ENCODE results near the gene TMEM163.
"Not testable (repeated sequence)": the region's sequence is repeated elsewhere in the genome, so short reads cannot be mapped to it uniquely, and the experiment has no call there.

The TMEM163 gene

DNA sequence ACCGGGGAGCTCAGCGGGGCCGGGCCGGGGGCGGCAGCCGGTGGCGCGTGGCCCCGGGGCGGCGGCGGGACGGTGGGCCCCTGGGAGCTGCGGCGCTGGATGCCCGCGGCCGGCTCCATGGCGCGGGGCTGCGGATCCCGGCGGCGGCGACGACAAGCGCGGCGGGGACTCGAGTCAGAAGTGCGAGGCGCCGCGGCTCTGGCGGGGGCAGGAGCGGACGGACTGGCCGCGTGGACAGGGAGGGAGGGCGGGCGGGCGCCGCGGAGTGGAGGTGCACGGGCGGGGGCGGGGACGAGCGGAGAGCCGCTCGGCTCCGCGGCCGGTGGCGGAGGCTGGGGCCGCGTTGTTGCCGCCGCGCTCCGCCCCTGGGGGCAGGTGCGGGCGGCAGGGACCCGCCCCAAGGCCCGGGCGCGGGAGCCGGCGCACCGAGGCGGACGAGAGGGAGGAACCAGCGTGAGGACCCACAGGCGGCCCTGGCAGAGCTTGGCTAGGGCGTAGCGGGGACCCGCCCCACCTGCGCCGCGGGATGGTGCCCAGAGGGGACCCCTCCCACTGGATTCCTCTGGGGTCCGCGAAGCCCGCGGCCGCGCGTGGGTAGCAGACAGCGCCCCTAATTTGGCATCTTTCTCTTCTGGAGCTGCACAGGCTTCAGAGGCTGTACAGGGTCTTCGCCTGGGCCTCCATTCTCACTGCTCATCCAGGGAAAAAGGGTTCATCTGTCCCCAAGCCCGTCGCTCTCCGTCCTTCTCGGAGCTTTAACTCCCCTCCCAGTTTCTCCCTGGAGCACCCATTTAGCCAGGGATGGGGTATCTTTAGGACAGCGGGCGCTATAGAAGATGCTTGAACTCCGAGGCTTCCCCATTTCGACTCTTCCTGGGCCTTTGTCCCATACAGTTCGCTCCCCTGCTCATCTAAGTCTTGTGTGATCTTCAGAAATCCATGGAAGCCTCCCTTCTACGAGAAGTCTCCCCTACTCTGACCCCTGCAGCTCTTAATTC, at the start of gene TMEM163:
Gene TMEM163, minus strand, starts transcription at position 184 of the 998 bp plus-strand sequence.
- peak in 1 of 3 experiments; percentile 8 for DNase-seq (ENCODE audit: low read depth in 3 of 3)

- DNase-seq (ENCODE audit: low read depth in 3 of 3) = no peak
Observed at GRCh38 chr2:134766583-134766982, 47.8 kb upstream of the TMEM163 start.

DNA sequence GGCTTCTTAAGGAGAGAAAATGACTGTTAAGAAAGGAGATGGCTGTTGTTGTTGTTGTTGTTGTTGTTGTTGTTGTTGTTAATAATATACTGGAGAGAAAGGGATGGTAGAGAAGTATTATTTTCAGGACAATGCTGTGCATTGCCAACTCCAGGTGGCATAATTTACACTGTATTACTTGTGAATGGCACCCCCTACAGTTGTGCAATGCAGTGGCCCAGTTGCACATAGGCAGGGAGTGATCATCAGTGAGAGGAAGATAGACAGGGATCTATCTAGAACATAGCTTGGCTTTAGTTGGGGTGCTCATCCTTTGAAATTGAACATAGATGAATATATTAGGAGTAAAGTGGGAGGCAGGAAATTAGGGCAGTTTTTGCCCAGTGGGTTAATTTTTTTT, 47.2 kb upstream of the TMEM163 start:
- DNase-seq (ENCODE audit: low read depth in 3 of 3) = no peak

- no peak for DNase-seq (ENCODE audit: low read depth in 3 of 3)
Observed at GRCh38 chr2:134764164-134764563, 45.4 kb upstream of the TMEM163 start.

DNA sequence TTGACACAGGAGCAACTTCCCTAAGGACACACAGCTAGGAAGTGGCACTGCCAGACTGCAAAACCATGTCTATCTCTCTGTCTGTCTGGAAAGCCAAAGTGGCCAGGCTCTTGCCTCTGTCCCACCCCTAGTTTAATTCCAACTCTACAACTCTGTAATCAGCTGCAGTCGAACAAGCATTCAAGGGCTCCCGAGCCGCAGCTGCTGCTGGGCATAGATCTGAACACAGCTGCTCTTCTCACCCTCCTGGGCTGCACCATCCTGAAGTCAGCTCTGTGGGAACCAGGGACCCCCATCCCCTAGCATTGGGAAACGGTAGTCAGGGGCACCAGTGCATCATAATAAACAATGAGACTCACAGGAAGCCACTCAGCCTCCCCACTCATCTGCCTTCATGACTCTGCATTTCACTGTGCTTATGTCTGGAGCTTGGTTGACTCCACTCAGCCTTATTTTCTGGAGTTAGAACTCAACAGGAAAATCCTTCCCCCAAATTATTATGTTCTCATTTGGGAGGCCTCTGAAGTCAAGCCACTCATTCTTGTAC, 44.4 kb upstream of the TMEM163 start:
- DNase-seq (ENCODE audit: low read depth in 3 of 3) = no peak

- no peak for DNase-seq (ENCODE audit: low read depth in 3 of 3)
Observed at GRCh38 chr2:134762508-134762907, 43.7 kb upstream of the TMEM163 start.

GRCh38 chr2:134760385-134760784, 41.6 kb upstream of the TMEM163 start:
- DNase-seq (ENCODE audit: low read depth in 3 of 3) = no peak

GRCh38 chr2:134758633-134759032, 39.8 kb upstream of the TMEM163 start:
- DNase-seq (ENCODE audit: low read depth in 3 of 3) = no peak

DNA sequence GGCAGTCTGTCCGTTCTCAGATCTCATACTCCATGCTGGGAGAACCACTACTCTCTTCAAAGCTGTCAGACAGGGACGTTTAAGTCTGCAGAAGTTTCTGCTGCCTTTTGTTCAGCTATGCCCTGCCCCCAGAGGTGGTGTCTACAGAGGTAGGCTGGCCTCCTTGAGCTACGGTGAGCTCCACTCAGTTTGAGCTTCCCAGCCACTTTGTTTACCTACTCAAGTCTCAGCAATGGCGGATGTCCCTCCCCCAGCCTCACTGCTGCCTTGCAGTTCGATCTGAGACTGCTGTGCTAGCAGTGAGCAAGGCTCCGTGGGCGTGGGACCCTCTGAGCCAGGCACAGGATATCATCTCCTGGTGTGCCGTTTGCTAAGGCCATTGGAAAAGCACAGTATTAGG, 33.2 kb upstream of the TMEM163 start:
- not testable (repeated sequence) for DNase-seq (ENCODE audit: low read depth in 3 of 3)

DNA sequence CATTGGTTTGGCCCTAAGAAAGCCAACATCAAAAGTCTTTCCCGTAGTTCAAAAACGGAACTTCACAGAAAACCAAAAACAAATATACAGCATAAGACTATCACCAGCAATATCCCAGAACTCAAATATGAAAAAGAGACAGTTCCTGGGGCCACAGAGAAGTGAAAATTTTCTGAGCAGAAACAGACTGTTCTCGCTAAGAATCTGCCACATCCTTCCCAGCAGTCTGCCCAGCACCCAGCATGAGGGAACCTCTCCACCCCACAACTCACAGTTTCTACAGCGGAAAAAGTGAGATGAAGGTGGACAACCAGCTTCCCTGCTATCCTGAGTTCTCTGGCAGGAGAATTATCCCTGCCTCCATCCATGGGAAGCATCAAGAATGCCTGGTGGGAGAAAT, 26.7 kb upstream of the TMEM163 start:
- no peak for DNase-seq (ENCODE audit: low read depth in 3 of 3)

GRCh38 chr2:134745023-134745422, 26.2 kb upstream of the TMEM163 start:
- no peak for DNase-seq (ENCODE audit: low read depth in 3 of 3)

DNA sequence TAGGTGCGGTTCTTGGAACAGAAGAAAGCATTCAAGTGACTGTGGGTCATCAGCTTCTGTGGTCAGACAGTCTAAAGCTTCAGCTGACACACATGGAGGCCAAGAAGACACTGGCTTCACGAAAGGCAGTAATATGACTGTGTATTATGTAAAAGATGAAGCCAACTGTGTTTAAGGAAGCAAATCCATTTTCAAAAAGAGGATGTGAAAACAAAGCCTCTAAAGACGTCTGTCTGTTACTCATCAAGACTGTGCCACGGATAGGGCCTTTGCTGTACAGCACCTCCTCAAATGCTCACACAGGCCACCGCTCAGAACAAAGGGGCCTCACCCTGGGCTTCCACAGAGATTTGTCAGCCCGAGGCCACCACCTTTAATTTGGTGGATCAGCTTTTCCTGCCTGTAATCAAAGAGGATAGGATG, 21.1 kb upstream of the TMEM163 start:
- no peak for DNase-seq (ENCODE audit: low read depth in 3 of 3)

GRCh38 chr2:134739236-134739878, 20.6 kb upstream of the TMEM163 start:
- DNase-seq (ENCODE audit: low read depth in 3 of 3) = no peak

GRCh38 chr2:134738141-134738870, 19.5 kb upstream of the TMEM163 start:
- DNase-seq (ENCODE audit: low read depth in 3 of 3) = no peak

DNA sequence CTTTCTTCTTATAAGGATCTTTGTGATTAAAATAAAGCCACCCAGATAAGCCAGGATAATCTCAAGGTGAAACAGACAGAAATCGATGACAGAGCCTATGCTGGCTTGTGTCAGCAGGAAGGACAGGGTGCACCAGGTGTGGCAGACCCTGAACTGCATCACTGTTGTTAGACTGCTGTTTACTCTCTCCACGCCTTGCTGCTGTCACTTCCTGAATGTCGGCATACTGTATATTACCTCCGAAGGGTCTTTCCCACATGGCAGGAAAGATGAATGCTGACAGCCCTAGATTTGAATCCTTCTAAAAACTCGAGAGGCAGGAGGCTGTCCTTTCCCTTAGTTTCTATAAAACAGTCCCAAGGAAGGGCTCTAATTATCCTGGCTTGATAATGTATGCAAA, 18.9 kb upstream of the TMEM163 start:
- no peak for DNase-seq (ENCODE audit: low read depth in 3 of 3)

- no peak for DNase-seq (ENCODE audit: low read depth in 3 of 3)
Observed at GRCh38 chr2:134736167-134736880, 17.5 kb upstream of the TMEM163 start.

GRCh38 chr2:134728163-134728562, 9.4 kb upstream of the TMEM163 start:
- DNase-seq (ENCODE audit: low read depth in 3 of 3) = no peak

GRCh38 chr2:134727385-134727784, 8.6 kb upstream of the TMEM163 start:
- DNase-seq (ENCODE audit: low read depth in 3 of 3) = no peak

GRCh38 chr2:134726645-134727044, 7.8 kb upstream of the TMEM163 start:
- DNase-seq (ENCODE audit: low read depth in 3 of 3) = no peak

GRCh38 chr2:134725876-134726275, 7.1 kb upstream of the TMEM163 start:
- DNase-seq (ENCODE audit: low read depth in 3 of 3) = no peak

DNA sequence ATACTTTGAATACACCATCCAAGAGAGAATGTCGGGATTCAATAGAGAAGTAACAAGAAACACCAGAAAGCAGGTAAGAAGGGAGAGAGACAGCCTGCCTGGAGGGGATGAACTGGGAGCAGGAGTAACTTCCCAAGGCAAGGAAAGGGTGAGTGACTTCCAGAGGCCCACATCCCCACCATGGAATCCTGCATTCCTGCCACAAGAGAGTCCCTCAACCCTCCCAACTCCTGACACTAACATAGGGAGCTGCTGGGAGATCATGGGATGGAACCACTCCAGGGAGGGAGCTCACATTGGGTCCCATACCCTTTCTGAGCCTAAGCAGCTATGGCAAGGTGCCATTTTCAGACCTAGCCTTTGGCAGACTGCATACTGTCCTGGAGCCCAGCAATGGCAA, 5.5 kb upstream of the TMEM163 start:
- no peak for DNase-seq (ENCODE audit: low read depth in 3 of 3)

All from stimulated activated CD4-positive, alpha-beta T cell treated with anti-CD3 and anti-CD28 coated beads, TNF-alpha, amount 100 ng/mL, for 4 hours (primary cell).